NOMO-1 (cell line): ENCODE data around the gene PCIF1.
"Not testable (repeated sequence)": the region's sequence is repeated elsewhere in the genome, so short reads cannot be mapped to it uniquely, and the experiment has no call there.

ENCODE experiments used
- DNase-seq, 2 experiments: peaks; one replicate each; lab custom pipeline; 2025; ENCODE audit not compliant: unreplicated experiment in 2 of 2; lab: John Stamatoyannopoulos, UW

The PCIF1 gene

DNA sequence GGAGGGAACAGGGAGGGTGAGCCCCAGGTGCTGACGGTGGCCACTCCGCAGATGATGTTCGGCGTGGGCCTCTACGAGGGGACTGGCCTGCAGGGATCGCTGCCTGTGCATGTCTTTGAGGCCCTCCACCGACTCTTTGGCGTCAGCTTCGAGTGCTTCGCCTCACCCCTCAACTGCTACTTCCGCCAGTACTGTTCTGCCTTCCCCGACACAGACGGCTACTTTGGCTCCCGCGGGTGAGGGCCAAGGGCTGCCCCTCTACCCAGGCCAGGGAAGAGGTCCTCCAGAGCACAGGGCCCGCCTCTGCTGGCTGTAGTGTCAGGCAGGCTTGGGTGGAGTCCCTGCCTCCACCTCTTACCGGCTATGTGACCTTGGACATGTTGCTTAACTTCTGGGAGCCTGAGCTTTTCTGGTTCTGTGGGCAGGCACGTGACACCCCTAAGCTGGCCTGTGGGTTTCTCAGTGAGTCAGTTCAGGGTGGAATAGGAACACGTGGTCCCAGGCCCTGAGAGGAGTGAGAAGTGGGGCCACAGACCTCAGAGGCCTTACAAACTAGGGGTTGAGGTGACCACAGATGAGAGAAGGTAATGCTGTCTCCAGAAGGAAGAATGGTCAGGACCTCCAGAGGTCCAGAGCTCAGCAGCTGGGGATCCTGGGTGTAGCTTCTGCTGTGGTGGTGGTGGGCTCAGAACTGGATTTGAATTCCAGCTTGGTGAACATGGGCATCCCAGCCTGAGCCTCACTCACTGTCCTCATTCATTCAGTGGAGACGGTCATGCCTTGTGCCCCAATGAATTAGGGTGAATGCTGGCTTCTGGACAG, 11.9 kb downstream of the PCIF1 start:
- peak; percentile 97 to 99 for DNase-seq

DNA sequence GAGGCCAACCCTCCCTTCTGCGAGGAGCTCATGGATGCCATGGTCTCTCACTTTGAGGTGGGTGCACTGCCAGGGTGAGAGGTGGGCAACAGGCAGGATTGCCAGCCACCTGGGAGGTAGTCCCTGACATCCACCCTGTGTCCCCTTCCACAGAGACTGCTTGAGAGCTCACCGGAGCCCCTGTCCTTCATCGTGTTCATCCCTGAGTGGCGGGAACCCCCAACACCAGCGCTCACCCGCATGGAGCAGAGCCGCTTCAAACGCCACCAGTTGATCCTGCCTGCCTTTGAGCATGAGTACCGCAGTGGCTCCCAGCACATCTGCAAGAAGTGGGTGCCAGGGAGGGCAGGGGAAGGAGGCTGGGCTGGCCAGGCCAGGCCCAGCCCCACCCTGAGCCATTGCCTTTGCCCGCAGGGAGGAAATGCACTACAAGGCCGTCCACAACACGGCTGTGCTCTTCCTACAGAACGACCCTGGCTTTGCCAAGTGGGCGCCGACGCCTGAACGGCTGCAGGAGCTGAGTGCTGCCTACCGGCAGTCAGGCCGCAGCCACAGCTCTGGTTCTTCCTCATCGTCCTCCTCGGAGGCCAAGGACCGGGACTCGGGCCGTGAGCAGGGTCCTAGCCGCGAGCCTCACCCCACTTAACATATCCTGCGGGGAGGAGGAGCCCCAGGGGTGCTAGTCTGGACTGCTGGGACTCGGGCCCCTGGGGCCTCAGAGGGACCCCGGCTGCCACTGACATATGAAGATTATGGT, 12.8 kb downstream of the PCIF1 start:
- DNase-seq, result no peak

DNA sequence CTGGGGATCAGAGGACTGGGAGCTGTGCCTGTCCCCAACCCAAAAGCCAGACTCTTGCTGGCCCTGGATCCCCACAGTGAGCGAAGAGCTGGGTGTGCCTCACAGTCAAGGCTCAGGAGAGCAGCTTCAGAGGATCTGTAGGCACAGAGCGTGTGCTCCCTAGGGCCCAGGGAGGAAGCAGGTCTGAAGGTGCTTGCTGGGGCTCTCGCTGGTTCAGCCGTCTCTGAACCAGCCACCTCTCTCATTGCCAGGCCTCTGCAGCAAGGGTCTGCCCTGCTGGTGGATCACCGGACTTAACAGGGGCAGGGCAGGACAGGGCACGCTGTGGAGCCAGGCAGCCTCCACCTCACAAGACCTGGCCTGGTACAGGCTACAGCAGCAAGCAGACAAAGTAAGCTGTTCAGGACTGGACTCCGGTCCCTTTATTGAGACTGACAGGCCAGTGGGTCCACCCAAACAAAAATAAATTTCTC, 13.8 kb downstream of the PCIF1 start:
- no peak for DNase-seq

DNA sequence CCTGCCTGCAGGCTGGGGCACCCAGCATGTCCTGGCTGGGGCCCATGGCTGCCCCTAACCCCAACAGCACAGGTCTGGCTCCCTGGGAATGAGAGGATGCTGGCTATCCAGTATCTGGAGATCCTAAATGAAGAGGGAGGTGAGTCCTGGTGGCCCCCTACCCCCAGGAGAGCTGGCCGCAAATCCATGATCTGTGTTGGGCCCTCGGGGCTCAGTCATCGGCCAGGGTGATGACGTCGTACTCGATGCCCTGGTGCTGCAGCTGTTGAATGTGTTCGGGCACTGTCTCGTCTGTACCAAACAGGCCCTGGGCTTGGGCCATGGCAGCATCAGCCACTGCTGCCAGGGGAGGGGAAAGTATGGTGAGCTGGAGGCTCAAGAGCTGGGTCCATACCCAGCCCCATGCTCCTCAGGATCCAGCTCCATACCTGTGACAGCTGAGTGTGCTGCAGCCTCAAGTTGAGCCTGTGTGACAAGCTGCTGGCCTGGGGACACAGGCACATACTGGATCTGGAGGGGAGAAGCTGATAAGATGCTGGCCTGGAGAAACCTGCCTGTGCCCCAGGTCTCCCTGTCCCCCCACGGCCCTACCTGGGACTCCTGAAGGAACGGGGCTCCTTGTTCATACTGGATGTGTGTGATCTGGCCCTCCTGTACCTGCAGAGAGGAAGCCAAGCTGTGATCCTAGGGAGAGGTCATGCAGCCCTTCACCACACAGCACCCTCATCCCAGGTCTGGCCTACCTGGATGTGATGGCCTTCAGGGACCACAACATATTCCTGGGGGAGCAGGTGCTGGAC, 14.5 kb downstream of the PCIF1 start:
- DNase-seq, result no peak

DNA sequence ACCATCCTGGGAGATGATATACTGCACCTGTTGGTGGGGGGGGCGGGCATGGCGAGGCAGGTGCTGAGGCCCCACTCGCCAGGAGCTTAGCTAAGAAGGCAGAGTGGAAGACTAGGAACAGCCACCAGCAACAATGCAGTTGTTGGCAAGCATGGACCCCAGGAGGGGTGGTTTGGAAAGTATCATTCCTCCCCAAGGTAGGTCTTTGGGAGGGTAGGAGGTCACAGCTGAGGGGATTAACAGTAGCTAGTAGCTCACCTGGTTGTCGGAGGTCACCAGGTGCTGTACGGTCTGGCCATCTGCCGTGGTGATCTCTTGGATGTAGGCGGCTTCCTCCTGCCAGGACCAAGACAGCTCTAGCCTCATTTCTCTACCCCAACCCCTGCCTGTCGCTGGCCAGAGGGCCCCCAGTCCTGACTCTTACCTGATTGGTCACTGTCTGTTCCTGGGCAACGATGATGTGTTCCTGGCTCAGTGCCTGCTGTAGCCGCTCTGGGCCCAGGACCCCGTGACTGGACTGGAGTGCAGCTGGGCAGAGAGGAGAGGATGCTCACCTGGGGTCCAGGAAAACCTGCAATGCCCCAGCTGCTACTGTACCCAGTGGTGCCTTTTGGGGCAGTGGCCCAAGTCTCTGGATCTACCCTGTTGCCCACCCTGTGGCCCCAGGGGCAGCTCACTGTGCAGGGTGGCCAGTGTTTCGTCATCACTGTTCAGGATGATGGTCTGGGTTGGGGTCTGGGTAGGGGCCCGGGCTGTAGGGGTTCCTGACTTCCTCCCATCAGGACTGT, 15.3 kb downstream of the PCIF1 start:
- no peak for DNase-seq

DNA sequence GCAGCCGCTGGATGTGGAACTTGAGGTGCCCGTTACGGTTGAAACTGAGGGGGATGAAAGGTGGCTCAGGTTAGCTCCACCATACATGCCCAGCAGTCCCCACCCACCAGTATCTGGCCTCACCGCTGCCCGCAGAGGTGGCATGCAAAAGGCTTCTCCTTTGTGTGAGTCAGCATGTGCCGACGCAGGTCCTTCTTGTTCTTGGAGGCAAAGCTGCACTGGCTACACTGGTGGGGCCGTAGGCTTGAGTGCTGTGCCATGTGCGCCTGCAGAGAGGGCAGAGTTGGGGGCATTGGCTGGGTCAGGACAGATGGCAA, 15.8 kb downstream of the PCIF1 start:
- no peak for DNase-seq

DNA sequence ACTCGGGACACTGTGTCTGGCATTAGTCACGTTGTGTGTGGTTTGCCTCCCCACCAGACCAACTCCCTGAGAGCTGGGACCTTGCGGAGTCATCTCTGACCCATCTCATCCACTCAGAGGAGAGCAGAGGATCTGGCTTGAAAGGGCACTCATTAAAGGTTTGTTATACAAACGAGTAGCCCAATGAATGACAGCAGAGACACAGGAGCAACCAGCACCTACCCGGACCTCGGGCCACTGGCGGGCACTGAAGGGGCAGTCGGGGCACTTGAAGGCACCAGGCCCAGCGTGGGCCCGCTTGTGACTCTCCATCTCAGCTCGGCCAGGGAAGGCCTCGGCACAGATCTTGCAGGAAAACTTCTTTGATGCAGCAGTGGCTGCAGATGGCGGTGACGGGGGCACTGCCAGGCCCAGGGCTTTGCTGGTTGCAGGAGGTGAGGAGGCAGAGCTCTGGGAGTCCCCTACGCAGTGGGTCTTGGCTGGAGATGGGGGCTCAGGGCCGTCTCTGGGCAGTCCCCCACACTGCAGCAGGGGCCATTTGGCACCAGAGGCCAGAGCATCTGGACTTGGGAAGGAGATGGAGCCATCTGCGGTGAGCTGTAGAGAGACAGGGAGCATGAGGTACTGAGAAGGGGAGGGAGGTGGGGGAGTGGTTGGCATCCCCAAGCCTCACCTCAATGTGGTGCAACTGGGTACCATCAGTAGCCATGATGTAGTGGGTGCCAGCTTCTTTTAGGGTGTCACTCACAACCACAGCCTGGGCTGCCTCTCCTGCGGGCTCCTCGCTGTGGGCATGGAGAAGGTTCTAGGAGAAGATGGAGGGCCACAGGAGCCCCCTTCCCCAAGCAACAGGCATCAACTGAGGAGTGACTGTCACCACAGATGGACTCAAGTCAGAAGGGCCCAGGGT, 17.7 kb downstream of the PCIF1 start:
- no peak for DNase-seq

DNA sequence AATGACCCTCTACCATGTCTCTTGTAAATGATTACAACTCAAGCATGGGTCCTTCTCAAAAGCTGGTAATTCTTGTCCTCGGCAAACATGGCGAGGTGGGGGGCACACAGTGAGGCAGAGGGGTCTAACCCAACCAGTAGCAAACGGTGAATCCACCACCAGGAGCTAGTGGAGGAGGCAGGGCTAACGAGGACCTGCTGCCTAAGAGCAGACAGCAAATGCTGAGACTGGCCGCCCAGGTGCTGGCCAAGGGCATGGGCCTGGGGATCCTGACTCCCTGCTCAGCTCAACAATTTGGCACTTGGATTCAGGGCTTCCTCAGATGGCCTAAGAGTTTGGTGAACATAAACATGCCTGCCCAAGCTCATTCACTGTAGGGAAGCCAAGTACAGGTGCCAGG, 18.4 kb downstream of the PCIF1 start:
- no peak for DNase-seq

DNA sequence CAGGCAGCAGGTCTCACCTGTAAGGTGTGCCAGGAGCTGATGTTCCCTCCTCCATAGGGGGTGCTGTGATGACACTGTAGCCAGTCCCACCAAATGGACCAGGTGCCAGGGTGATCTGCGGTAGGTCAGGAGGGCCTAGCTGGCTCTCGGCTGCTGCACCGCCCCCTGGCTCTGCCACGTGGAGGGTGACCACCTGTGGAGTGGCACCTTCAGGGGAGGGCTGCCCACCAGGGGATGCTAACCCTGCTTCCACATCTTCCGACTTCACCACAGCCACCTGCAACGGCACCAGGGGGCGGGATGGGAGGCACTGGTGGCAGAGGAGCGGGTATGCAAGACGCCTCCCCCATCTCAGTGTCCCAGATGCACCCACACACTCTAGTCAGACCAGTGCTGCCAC, 19.2 kb downstream of the PCIF1 start:
- DNase-seq, result no peak

DNA sequence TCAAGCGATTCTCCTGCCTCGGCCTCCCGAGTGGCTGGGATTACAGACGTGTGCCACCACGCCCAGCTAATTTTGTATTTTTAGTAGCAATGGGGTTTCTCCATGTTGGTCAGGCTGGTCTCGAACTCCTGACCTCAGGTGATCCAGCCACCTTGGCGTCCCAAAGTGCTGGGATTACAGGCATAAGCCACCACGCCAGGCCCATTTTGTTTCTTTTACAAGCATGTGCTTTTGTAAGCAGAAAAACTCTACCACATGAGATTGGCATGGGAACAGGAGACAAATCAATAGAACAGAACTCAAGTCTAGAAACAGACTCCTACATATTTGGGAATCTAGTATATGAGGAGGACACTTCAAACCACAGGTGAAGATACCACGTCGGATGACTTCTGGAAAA, 21.8 kb downstream of the PCIF1 start:
- not testable (repeated sequence) for DNase-seq

DNA sequence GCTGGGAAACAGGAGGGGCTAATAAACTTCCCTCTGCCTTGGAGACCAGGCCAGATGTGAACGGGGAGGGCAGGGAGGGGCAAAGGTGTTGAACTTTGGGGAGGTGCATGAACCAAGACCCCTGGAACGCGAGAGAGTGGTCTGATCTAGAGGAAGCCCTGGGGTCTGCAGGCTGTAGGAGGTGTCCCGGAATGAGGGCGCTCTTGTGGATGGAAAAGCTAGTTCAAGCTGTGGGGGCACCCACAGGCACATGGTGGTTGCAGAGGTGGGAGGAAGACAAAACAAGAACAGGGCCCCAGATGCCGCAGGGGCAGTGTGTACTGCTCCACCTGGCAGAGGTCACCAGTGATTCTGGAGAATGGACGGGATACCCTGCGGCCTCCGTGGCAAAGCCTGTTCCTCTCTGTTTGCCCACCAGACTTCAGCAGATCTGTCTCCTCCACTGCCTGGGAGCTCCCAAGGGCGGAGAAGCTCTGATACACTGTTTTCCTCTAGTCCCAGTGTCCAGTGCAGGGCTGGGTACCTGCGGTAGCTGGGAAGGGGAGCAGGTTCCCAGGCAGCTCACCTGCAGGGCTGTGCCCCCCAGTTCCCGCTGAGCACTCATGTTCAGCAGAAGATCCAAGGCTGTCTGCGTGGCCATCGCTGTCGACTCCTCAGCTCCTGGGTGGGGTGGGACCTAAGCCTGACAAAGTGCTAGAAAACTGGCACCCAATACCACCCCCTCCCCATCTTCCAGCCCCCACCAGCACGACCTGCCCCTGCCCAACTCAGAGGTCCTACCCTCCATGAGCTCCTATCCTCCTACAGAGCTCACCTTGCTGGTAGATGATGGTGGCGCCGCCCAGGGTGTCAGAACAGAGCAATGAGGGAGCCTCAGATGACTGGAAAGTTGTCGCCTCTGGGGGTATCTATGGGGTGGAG, 22.8 kb downstream of the PCIF1 start:
- DNase-seq, result no peak

DNA sequence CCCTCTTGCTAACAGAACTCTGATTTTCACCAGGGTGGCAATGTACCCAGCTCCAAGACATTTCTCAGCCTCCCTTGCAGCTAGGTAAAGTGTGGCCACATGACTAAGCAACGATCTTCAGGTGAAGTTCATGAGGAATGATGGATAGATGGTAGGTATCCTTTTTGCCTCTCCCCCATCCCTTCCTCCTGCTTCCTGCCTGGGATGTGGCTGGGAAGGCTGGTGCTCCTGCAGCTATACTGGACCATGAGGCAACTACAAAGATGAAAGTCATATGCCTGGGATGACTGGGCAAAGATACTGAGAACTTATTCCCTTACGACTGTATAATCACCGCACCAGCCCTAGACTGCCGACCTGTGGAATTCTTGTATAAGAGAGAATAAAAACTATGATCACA, 24.1 kb downstream of the PCIF1 start:
- DNase-seq, result no peak

DNA sequence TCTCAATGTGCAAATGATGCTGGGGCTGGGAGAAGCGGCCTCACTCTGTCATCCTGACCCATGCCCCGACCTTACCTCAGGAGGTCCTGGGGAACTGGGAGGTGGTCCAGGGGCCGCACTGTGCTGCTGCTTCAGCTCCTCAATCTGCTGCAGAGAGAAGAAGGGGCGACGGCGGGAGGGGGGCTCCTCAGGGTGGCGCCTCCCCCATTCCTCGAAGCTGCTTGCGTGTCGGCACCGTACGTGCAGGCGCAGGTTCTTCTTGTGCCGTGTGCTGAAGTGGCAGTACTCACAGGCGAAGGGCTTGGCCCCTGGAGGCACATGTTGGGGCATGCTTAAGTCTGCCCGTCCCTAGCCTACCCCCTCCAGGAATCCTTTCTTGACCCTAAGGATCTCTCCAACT, 24.6 kb downstream of the PCIF1 start:
- DNase-seq, result no peak

DNA sequence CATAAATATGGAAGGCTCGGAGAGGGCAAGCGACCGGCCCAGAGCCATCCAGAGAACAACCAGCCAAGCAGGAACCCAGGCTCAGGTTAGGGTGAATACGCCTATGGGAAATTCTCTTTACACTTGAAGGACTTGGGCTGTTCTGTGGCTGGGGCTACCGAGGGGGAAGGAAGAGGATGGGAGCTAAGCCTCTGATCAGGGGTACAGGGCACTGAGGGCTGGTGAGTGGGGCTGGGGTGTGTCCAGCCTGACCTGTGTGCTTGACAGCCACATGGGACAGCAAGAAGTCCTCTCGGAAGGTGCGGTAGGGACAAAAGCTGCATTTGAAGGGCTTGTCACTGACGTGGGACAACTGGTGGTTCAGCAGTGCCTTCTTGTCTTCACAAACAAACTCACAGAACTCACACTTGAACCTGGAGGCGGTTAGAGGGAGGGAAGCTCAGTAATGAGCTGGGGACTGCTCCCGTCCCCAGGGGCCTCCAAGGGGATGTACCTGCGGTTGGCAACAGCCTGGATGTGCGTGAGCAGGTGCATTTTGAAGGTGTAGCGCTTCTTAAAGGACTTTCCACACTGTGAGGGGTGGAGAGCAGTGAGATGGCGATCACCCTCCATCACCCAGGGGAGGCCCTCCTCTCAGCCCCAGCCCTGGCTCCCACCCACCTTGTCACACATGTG, 25.6 kb downstream of the PCIF1 start:
- no peak for DNase-seq

DNA sequence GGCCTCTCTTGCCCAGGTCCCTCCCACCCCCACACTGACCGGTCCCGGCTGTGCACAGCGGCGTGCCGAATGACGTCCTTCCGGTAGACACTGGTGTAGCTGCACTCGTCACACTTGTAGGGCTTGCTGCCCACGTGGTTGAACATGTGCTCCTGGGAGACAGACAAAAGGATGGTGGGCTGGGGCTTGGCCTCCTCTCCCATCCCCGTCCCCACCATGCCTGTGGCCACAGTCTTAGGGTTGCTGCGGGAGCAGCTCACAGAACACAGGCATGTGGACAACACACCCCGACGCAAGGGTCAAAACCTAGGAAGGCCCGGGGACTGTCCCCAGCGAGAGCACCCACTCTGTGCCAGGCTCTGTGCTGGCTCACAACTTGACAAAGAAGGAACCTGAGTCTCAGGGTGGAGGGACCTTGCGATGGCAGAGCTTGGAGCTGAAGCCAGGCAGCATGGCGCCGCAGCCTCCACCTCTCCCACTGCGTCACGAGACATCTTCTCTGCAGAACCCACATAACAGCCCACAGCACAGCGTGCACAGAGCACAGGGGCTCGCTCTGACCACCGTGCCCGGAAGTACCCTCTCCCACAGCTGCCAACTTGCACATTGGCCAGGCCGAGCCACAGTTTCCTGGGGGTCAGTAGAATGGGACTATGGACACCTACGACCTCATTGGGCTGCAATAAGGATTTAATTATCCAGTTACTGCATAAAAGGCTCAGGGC, 27.7 kb downstream of the PCIF1 start:
- no peak for DNase-seq

DNA sequence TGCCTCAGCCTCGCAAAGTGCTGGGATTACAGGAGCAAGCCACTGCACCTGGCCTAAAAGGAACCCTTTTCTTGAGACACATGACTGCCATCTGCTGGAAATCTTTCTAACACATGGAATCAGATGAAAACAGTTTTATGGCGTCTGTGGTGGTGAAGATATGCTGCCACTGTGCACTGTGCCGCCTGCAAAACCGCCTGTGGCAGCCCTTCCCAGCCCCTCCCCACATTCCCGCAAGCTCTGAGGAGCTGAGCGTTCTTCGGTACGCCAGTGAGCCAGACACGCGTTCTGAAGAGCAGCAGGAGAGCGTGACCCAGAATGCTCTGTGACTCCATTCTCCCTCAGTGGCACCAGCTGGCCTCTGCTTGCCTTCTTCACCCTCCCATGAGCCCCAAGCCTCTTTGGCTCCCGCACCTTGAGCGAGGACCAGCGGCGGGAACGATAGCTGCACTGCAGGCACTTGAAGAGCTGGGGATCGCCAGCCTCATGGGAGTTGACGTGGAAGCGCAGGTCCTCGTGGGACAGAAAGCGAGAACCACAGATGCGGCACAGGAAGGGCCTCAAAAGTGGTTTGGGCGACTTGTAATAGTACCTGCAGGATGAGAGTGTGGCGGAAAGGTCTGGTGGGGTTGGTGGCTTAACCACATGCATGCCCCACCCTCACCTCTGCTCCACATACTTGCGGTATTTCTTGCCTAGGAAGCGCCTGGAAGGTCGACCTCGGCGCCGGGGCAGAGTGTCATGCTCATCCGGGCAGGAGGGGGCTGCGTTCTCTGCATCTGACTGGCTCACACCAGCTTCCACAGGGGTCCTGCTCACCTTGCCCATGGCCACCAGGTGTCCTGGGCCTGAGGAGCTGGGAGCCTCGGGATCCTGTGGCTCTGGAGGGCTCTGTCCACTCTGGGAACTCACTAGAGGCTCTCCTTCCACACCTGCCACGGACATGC, 28.8 kb downstream of the PCIF1 start:
- DNase-seq, result peak in 1 of 2 experiments; percentile 55
